Ishikawa (cell line): Measurements from ENCODE around the gene BABAM2.

Experiments
- EP300 ChIP-seq: IDR thresholded peaks from 2 replicates; pipeline ENCODE4 v1.6.1; 2012; ENCODE audit warnings: borderline replicate concordance
- FOXM1 ChIP-seq: IDR thresholded peaks from 2 replicates; pipeline ENCODE4 v1.6.1; 2012; ENCODE audit warnings: low read depth, borderline replicate concordance
- NFIC ChIP-seq: IDR thresholded peaks from 2 replicates; pipeline ENCODE4 v1.6.1; 2012
- TAF1 ChIP-seq: IDR thresholded peaks from 2 replicates; pipeline ENCODE4 v1.6.1; 2012; ENCODE audit warnings: low read depth, mild to moderate bottlenecking
- TCF12 ChIP-seq: IDR thresholded peaks from 2 replicates; pipeline ENCODE4 v1.6.1; 2012; ENCODE audit warnings: low read depth
- TEAD4 ChIP-seq: IDR thresholded peaks from 2 replicates; pipeline ENCODE4 v1.6.1; 2012
- YY1 ChIP-seq: IDR thresholded peaks from 2 replicates; pipeline ENCODE4 v1.6.1; 2012; ENCODE audit warnings: low read depth
- TF ChIP-seq, protein P1 (sequence below): IDR thresholded peaks from 2 replicates; pipeline ENCODE4 v1.6.1; 2012; ENCODE audit warnings: low read depth, mild to moderate bottlenecking

DNA sequence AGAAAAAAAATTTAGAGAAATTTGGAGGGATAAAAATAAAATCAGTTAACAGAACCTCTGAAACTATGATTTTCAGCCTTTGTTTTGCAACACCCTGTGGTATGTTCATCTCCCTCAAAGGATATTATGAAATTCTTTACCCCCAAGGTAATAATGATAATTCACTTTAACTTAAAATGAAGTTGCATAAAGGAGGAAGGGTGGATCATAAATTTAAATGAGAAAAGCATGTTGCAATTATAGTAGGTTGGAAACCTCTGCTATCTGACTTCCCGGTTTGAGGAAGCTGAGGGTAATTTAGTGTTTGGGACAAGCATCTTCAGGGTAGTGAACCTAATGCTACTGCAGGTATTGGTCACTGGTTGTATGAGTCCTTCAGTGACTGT lies 102.9 kb downstream of the BABAM2 start:
- TF ChIP-seq FOXM1, result no peak
- TF ChIP-seq, protein P1, sequence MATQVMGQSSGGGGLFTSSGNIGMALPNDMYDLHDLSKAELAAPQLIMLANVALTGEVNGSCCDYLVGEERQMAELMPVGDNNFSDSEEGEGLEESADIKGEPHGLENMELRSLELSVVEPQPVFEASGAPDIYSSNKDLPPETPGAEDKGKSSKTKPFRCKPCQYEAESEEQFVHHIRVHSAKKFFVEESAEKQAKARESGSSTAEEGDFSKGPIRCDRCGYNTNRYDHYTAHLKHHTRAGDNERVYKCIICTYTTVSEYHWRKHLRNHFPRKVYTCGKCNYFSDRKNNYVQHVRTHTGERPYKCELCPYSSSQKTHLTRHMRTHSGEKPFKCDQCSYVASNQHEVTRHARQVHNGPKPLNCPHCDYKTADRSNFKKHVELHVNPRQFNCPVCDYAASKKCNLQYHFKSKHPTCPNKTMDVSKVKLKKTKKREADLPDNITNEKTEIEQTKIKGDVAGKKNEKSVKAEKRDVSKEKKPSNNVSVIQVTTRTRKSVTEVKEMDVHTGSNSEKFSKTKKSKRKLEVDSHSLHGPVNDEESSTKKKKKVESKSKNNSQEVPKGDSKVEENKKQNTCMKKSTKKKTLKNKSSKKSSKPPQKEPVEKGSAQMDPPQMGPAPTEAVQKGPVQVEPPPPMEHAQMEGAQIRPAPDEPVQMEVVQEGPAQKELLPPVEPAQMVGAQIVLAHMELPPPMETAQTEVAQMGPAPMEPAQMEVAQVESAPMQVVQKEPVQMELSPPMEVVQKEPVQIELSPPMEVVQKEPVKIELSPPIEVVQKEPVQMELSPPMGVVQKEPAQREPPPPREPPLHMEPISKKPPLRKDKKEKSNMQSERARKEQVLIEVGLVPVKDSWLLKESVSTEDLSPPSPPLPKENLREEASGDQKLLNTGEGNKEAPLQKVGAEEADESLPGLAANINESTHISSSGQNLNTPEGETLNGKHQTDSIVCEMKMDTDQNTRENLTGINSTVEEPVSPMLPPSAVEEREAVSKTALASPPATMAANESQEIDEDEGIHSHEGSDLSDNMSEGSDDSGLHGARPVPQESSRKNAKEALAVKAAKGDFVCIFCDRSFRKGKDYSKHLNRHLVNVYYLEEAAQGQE, result no peak
- TF ChIP-seq YY1, result no peak
- no peak for TF ChIP-seq NFIC
- no peak for TF ChIP-seq EP300
- no peak for TF ChIP-seq TEAD4
- TF ChIP-seq TCF12, result no peak
- TF ChIP-seq TAF1, result no peak
